Measurements from ENCODE around the gene MYH15.

DNA sequence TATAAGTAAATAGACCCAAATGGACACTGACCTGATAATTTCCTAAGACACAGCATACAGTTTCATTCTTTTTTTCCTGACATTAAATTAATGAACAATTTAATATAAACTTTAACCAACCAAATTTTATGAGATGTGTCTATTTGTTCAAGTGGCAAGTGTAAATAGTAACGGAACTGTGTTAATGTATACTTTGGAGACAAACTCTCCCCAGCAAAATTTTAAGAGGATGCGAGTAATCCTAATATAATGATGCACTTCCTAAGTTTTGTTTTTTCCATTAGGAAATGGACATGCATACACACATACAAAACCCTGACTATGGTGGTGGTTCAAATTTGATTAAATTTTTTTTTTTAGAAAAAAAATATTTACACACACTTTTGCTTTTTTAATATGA is 38.5 kb upstream of the MYH15 start:
- TF ChIP-seq POLR2A (IDR thresholded peaks at IDR 0.05) (no peak), POLR2AphosphoS5 (IDR thresholded peaks at IDR 0.05) (no peak)
- TF ChIP-seq, protein P1, sequence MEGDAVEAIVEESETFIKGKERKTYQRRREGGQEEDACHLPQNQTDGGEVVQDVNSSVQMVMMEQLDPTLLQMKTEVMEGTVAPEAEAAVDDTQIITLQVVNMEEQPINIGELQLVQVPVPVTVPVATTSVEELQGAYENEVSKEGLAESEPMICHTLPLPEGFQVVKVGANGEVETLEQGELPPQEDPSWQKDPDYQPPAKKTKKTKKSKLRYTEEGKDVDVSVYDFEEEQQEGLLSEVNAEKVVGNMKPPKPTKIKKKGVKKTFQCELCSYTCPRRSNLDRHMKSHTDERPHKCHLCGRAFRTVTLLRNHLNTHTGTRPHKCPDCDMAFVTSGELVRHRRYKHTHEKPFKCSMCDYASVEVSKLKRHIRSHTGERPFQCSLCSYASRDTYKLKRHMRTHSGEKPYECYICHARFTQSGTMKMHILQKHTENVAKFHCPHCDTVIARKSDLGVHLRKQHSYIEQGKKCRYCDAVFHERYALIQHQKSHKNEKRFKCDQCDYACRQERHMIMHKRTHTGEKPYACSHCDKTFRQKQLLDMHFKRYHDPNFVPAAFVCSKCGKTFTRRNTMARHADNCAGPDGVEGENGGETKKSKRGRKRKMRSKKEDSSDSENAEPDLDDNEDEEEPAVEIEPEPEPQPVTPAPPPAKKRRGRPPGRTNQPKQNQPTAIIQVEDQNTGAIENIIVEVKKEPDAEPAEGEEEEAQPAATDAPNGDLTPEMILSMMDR (IDR thresholded peaks at IDR 0.05), result no peak

Measured in breast epithelium (tissue), 3 donors.